Hepatocyte (in vitro differentiated cells): ENCODE data around the gene VAV1.

Experiments
- EZH2 ChIP-seq: fragments of 200-600 bp; sonication (generic); IDR thresholded peaks from 2 replicates; pipeline ENCODE4 v1.6.1; 2016; ENCODE audit warnings: antibody characterized with exemption, mild to moderate bottlenecking, borderline replicate concordance
- EZH2phosphoT487 ChIP-seq: fragments of 200-600 bp; sonication (generic); IDR thresholded peaks from one replicate; pipeline ENCODE4 v1.6.1; 2018; ENCODE audit warnings: antibody characterized with exemption, mild to moderate bottlenecking, low read depth, moderate library complexity; ENCODE audit not compliant: unreplicated experiment, severe bottlenecking
- TF ChIP-seq, protein P1 (sequence below): fragments of 200-600 bp; sonication (generic); IDR thresholded peaks from 2 replicates; pipeline ENCODE4 v1.5.1; 2016; ENCODE audit warnings: antibody characterized with exemption, mild to moderate bottlenecking; ENCODE audit not compliant: poor library complexity

DNA sequence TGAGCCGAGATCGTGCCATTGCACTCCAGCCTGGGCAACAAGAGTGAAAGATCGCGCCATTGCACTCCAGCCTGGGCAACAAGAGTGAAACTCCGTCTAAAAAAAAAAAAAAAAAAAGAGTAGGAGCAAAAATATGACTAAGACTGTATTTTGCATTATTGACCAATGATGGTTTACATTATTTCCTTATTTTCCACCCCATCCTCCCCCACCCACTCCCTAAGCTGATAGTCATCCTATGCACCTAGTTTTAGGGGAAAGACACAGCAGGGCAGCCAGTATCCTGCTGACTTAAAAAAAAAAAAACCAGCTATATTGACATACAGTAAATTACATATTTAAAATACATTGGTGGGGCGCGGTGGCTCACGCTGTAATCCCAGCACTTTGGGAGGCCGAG, 25.1 kb downstream of the VAV1 start:
- TF ChIP-seq, protein P1, sequence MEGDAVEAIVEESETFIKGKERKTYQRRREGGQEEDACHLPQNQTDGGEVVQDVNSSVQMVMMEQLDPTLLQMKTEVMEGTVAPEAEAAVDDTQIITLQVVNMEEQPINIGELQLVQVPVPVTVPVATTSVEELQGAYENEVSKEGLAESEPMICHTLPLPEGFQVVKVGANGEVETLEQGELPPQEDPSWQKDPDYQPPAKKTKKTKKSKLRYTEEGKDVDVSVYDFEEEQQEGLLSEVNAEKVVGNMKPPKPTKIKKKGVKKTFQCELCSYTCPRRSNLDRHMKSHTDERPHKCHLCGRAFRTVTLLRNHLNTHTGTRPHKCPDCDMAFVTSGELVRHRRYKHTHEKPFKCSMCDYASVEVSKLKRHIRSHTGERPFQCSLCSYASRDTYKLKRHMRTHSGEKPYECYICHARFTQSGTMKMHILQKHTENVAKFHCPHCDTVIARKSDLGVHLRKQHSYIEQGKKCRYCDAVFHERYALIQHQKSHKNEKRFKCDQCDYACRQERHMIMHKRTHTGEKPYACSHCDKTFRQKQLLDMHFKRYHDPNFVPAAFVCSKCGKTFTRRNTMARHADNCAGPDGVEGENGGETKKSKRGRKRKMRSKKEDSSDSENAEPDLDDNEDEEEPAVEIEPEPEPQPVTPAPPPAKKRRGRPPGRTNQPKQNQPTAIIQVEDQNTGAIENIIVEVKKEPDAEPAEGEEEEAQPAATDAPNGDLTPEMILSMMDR, result no peak
- TF ChIP-seq EZH2 (no peak), EZH2phosphoT487 (no peak)
